Endothelial cell of umbilical vein (primary cell): ENCODE data around the gene RFX2. TPM values are rescaled to one million over a fixed set of nuclear protein-coding genes. Genes with fewer than 3 reads are reported as not detected.
A peak's percentile ranks its signal among the peaks of the same experiment; 100 is the strongest.

Experiments used
- BruUV-seq: library from RNA; stranded (reverse); fragments of 400-500 nt; replicated peaks from 2 replicates; lab custom pipeline; 2021; lab: Mats Ljungman, UMichigan
- CTCF ChIA-PET: fragments of 300-600, 350-600 bp; sonication (Branson Sonifier 250); formaldehyde crosslinking; loops from one replicate; lab custom pipeline; 2021; ENCODE audit warnings: antibody characterized with exemption, inconsistent platforms; lab: Charles Lee
- POLR2A ChIA-PET: fragments of 300-600, 350-600 bp; sonication (Branson Sonifier 250); formaldehyde crosslinking; loops from one replicate; lab custom pipeline; 2021; ENCODE audit warnings: antibody characterized with exemption, inconsistent platforms; lab: Charles Lee
- DNase-seq: peaks from one replicate; pipeline ENCODE4 v3.0.0-alpha.2; 2011; ENCODE audit warnings: low read depth, low spot score
- FAIRE-seq: peaks from 2 replicates; lab custom pipeline; 2011; peaks lifted over from hg19 to GRCh38; lab: Jason Lieb, UNC
- H2AFZ ChIP-seq: 2 replicates; pipeline ENCODE4 v1.6.0; 2012; ENCODE audit warnings: low read depth, low read length, control low read depth, inconsistent platforms
- H3K27ac ChIP-seq: 2 replicates; pipeline ENCODE4 v1.5.1; 2011; ENCODE audit warnings: low read depth, mild to moderate bottlenecking, control low read depth, low read length, moderate library complexity; ENCODE audit not compliant: insufficient read depth
- H3K27me3 ChIP-seq, 2 experiments: 2 replicates each; pipeline versions ENCODE4 v1.6.0 to v1.6.1; 2011; ENCODE audit warnings: low read length in 2 of 2, mixed read lengths in 1 of 2; ENCODE audit not compliant: control insufficient read depth in 2 of 2, insufficient read depth in 2 of 2
- H3K36me3 ChIP-seq, 2 experiments: 2 replicates in 1 of 2; 3 replicates in 1 of 2; pipeline ENCODE4 v1.5.1; 2011; ENCODE audit warnings: low read length in 2 of 2, mild to moderate bottlenecking in 1 of 2, moderate library complexity in 1 of 2; ENCODE audit not compliant: control insufficient read depth in 2 of 2, insufficient read depth in 2 of 2; ENCODE audit errors: extremely low read depth in 1 of 2
- H3K4me1 ChIP-seq: 3 replicates; pipeline ENCODE4 v1.5.1; 2011; ENCODE audit warnings: mild to moderate bottlenecking, low read length; ENCODE audit not compliant: control insufficient read depth, insufficient read depth; ENCODE audit errors: extremely low read depth
- H3K4me2 ChIP-seq: 2 replicates; pipeline ENCODE4 v1.6.1; 2011; ENCODE audit warnings: low read length, control low read depth, mixed read lengths; ENCODE audit not compliant: insufficient read depth
- H3K4me3 ChIP-seq, 3 experiments: fragments of 200-600 bp in 1 of 3; sonication (generic), shearing (Covaris generic) in 1 of 3; replicated peaks in 1 of 3; 2 replicates each; pipeline ENCODE4 v1.5.1; 2011 to 2016; ENCODE audit warnings: control low read depth in 3 of 3, low read length in 3 of 3, mild to moderate bottlenecking in 2 of 3, inconsistent platforms in 1 of 3, low read depth in 1 of 3, moderate library complexity in 1 of 3; ENCODE audit not compliant: insufficient read depth in 1 of 3
- H3K79me2 ChIP-seq: 2 replicates; pipeline ENCODE4 v1.6.0; 2012; ENCODE audit warnings: low read length, inconsistent platforms; ENCODE audit not compliant: control insufficient read depth, insufficient read depth
- H3K9ac ChIP-seq: replicated peaks from 2 replicates; pipeline ENCODE3; 2011; ENCODE audit warnings: low read length, control low read depth; ENCODE audit not compliant: insufficient read depth; ENCODE audit errors: extremely low read depth
- H3K9me1 ChIP-seq: replicated peaks from 3 replicates; pipeline ENCODE4 v1.6.0; 2011; ENCODE audit warnings: mild to moderate bottlenecking, low read length; ENCODE audit not compliant: control insufficient read depth, insufficient read depth; ENCODE audit errors: extremely low read depth
- H3K9me3 ChIP-seq: replicated peaks from 2 replicates; pipeline ENCODE4 v1.5.1; 2012; ENCODE audit warnings: low read length, inconsistent platforms; ENCODE audit not compliant: control insufficient read depth, insufficient read depth
- H4K20me1 ChIP-seq: replicated peaks from 2 replicates; pipeline ENCODE3; 2011; ENCODE audit warnings: mild to moderate bottlenecking, low read length; ENCODE audit not compliant: control insufficient read depth, insufficient read depth; ENCODE audit errors: extremely low read depth
- CTCF ChIP-seq, 2 donors: IDR thresholded peaks; 1 replicate in 1 of 2; 2 replicates in 1 of 2; pipeline ENCODE4 v1.5.1; 2011; ENCODE audit warnings: low read length in 2 of 2, mild to moderate bottlenecking in 2 of 2, moderate library complexity in 2 of 2, control low read depth in 1 of 2, inconsistent platforms in 1 of 2, low read depth in 1 of 2; ENCODE audit not compliant: insufficient read depth in 1 of 2; ENCODE audit errors: extremely low read depth in 1 of 2
- EZH2 ChIP-seq: IDR thresholded peaks from 2 replicates; pipeline ENCODE4 v1.6.1; 2012; ENCODE audit warnings: borderline replicate concordance, low read depth, mild to moderate bottlenecking, moderate library complexity, low read length, inconsistent platforms; ENCODE audit not compliant: severe bottlenecking
- FOS ChIP-seq: IDR thresholded peaks from 2 replicates; pipeline ENCODE4 v1.6.1; 2011; ENCODE audit warnings: mild to moderate bottlenecking, low read length, moderate library complexity, borderline replicate concordance; ENCODE audit not compliant: insufficient read depth
- GATA2 ChIP-seq: IDR thresholded peaks from 2 replicates; pipeline ENCODE4 v1.7.0; 2011; ENCODE audit warnings: low read depth, mild to moderate bottlenecking, moderate library complexity, mixed read lengths, low read length; ENCODE audit not compliant: insufficient read length, insufficient read depth
- JUN ChIP-seq: IDR thresholded peaks from 2 replicates; pipeline ENCODE4 v1.6.1; 2011; ENCODE audit warnings: borderline replicate concordance, low read depth; ENCODE audit not compliant: insufficient read length, insufficient read depth
- MYC ChIP-seq: IDR thresholded peaks from one replicate; pipeline ENCODE4 v1.6.1; 2011; ENCODE audit warnings: mild to moderate bottlenecking, low read depth, low read length
- POLR2A ChIP-seq: IDR thresholded peaks from 2 replicates; pipeline ENCODE4 v1.6.1; 2012; ENCODE audit warnings: low read depth, mild to moderate bottlenecking, control low read depth, low read length
- POLR2AphosphoS5 ChIP-seq: IDR thresholded peaks from 2 replicates; pipeline ENCODE4 v1.6.1; 2012; ENCODE audit warnings: low read depth, mild to moderate bottlenecking, control low read depth, low read length, moderate library complexity; ENCODE audit not compliant: insufficient read depth
- dilution Hi-C: fragments of 300-500 bp; cut with MboI; formaldehyde crosslinking; loops from one replicate; pipeline ENCODE4 v1.15.0; 2019; ENCODE audit warnings: low sequenced_read_pairs; ENCODE audit not compliant: extremely low pct_ligation_motif_present
- intact Hi-C: fragments of 100-400 bp; cut with micrococcal nuclease; formaldehyde crosslinking; loops from one replicate; pipeline ENCODE4 v1.10.0; 2022
- polyA plus RNA-seq, 4 experiments: library from polyadenylated mRNA; depleted of rRNA in 3 of 4; stranded (reverse) in 3 of 4; unstranded in 1 of 4; fragments of >200 nt; gene quantifications; 2 replicates each; pipeline versions ENCODE4 v1.2.1 to v1.2.3, GENCODE V29; 2011 to 2012; ENCODE audit warnings: missing spikeins in 1 of 4
- total RNA-seq: library from RNA; stranded (reverse); gene quantifications from 2 replicates; pipeline ENCODE4 v1.2.3, GENCODE V29; 2021
- TF ChIP-seq, protein P1 (sequence below): IDR thresholded peaks from 2 replicates; pipeline ENCODE4 v1.6.1; 2011; ENCODE audit not compliant: insufficient read depth, insufficient read length

RFX2 gene
- total and polyA plus RNA-seq, 2 donors (not counting 3 experiments of a cell fraction or from before 2014, with no cell fraction given) = 16.1 to 19.0 TPM

DNA sequence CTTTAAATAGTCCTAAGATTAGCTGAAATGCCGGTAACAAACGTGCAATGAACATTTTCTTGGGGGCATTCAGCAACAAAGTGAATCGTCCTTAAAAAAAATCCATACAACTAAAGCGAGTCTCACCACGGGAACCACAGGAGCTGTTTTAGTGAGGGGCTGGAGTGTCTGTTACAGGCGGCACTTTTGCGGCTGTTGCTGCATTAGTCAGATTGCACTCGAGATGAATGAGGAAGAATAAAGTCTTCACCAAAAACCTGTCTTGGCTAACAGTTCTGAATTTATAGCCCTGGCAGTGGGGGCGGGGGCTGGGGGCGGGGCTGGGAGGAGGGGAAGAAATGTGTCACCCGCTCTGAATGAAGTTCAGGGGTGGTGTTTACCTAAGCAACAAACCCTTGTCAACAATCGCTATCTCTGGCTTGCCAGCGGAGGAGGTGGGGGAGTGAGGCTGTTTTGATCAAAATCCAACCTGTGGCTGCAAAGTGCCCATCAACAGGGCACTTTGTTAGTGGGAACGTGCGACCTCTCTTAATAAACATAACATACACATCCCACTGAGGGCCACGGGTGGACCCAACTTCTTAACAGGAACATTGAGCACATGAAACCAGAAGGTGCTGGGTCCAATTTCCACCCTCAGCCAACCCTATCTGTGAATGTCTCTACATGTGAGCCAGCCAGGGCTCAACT lies 44.5 kb downstream of the RFX2 start:
- peak; percentile 96 for DNase-seq
- peak overlapping the region; percentile 68 for H3K4me2 ChIP-seq
- dilution Hi-C loops = no loop called here

GRCh38 chr19:6064336-6065073 lies 45.8 kb downstream of the RFX2 start:
- Histone ChIP-seq H2AFZ (no peak overlapping the region), H3K4me2 (no peak overlapping the region), H3K79me2 (peaks cover 18% of the 10 kb centered on the region), H3K27ac (peak overlapping the region; percentile 100), H3K9ac (no peak overlapping the region), H3K27me3 (no peaks in the 10 kb centered on the region), H3K9me3 (no peaks in the 10 kb centered on the region), H3K9me1 (no peaks in the 10 kb centered on the region), H3K4me3 (no peak overlapping the region), H3K36me3 (no peaks in the 10 kb centered on the region), H4K20me1 (no peaks in the 10 kb centered on the region), H3K4me1 (peaks cover 76% of the 10 kb centered on the region)
- no peak for DNase-seq
- no TSS peak for BruUV-seq
- TF ChIP-seq, protein P1, sequence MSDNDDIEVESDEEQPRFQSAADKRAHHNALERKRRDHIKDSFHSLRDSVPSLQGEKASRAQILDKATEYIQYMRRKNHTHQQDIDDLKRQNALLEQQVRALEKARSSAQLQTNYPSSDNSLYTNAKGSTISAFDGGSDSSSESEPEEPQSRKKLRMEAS = no peak
- no peak for TF ChIP-seq POLR2A
- no peak for TF ChIP-seq CTCF (IDR thresholded peaks at IDR 0.05; ENCODE audit: extremely low read depth in 1 of 2, insufficient read depth in 1 of 2, low read depth in 1 of 2, low read length in 2 of 2)
- no peak for TF ChIP-seq FOS
- no peak for TF ChIP-seq JUN
- no peak for TF ChIP-seq MYC
- TF ChIP-seq GATA2 = no peak
- no peak for TF ChIP-seq EZH2
- TF ChIP-seq POLR2AphosphoS5 = no peak
- intact Hi-C loops (loop anchor here (5.0 kb wide), 1 partner anchor 208 kb away; no protein-coding TSS in a partner anchor), dilution Hi-C loops (no loop called here)
- ChIA-PET POLR2A (interaction anchor here (1.5 kb wide), 1 partner anchor 44 kb away, joined by 4 read pairs; no protein-coding TSS in a partner anchor), CTCF (interaction anchor here (0.8 to 1.5 kb wide), 3 partner anchors 39 to 62 kb away, joined by 4 to 5 read pairs (median 4); no protein-coding TSS in a partner anchor)
- no peak for FAIRE-seq

More for the DNA sequence above, 44.5 kb downstream of the RFX2 start:
- no TSS peak for BruUV-seq
- H3K4me3 ChIP-seq = peak overlapping the region in 1 of 3 experiments; percentile 40
- H3K9ac ChIP-seq = peak overlapping the region; percentile 99
- ChIA-PET CTCF (interaction anchor here (0.6 kb wide), 1 partner anchor 17 kb away, joined by 3 read pairs; no protein-coding TSS in a partner anchor), POLR2A (no interaction called here)
- no peak overlapping the region for H2AFZ ChIP-seq
- H3K79me2 ChIP-seq = peaks cover 18% of the 10 kb centered on the region
- no peaks in the 10 kb centered on the region for H4K20me1 ChIP-seq
- no peaks in the 10 kb centered on the region for H3K9me1 ChIP-seq
- H3K4me1 ChIP-seq = peaks cover 65% of the 10 kb centered on the region
- no peaks in the 10 kb centered on the region for H3K9me3 ChIP-seq
- H3K27ac ChIP-seq = peak overlapping the region; percentile 100
- no peaks in the 10 kb centered on the region for H3K36me3 ChIP-seq
- peak; percentile 66 for FAIRE-seq
- no peaks in the 10 kb centered on the region for H3K27me3 ChIP-seq
- intact Hi-C loops = loop anchor here (1.0 kb wide), 4 partner anchors 9 to 44 kb away; partner anchors contain the start of gene RFX2
- TF ChIP-seq FOS (no peak), JUN (peak; percentile 45)
- TF ChIP-seq, protein P1 = no peak
